ENCODE data around the gene MAD1L1.
A peak's percentile ranks its signal among the peaks of the same experiment; 100 is the strongest.

The MAD1L1 gene

GRCh38 chr7:2245883-2246675 is 13.3 kb upstream of the MAD1L1 start:
- no peak for DNase-seq (ENCODE audit: low read depth)
- H3K4me3 ChIP-seq (ENCODE audit: low read length) = no peak overlapping the region
- TF ChIP-seq CTCF (conservative IDR thresholded peaks at IDR 0.05; ENCODE audit: low read length) = no peak

GRCh38 chr7:2244404-2244995 is 11.8 kb upstream of the MAD1L1 start:
- DNase-seq (ENCODE audit: low read depth) = no peak
- no peak overlapping the region for H3K4me3 ChIP-seq (ENCODE audit: low read length)
- TF ChIP-seq CTCF (conservative IDR thresholded peaks at IDR 0.05; ENCODE audit: low read length) = no peak

GRCh38 chr7:2243458-2243857 is 10.7 kb upstream of the MAD1L1 start:
- no peak overlapping the region for H3K4me3 ChIP-seq (ENCODE audit: low read length)
- DNase-seq (ENCODE audit: low read depth) = no peak
- TF ChIP-seq CTCF (conservative IDR thresholded peaks at IDR 0.05; ENCODE audit: low read length) = no peak

GRCh38 chr7:2242541-2243429 is 10.0 kb upstream of the MAD1L1 start:
- DNase-seq (ENCODE audit: low read depth) = no peak
- peak overlapping the region; percentile 90 for H3K4me3 ChIP-seq (ENCODE audit: low read length)
- peak; percentile 19 for TF ChIP-seq CTCF (conservative IDR thresholded peaks at IDR 0.05; ENCODE audit: low read length)

- no peak for TF ChIP-seq CTCF (conservative IDR thresholded peaks at IDR 0.05; ENCODE audit: low read length)
- peak; percentile 64 for DNase-seq (ENCODE audit: low read depth)
- peak within 1 kb of the TSS; percentile 90 for H3K4me3 ChIP-seq (ENCODE audit: low read length)
Observed at GRCh38 chr7:2241580-2242540, 9.1 kb upstream of the MAD1L1 start, which contains the start of the genes MRM2 and NUDT1. Gene MRM2, minus strand, starts transcription at chr7:2242205. Its CDS starts 36 bp downstream, at chr7:2242169. Gene NUDT1, plus strand, starts transcription at chr7:2242226. Its CDS starts 2,349 bp downstream, at chr7:2244575.

- no peak for DNase-seq (ENCODE audit: low read depth)
- TF ChIP-seq CTCF (conservative IDR thresholded peaks at IDR 0.05; ENCODE audit: low read length) = no peak
- H3K4me3 ChIP-seq (ENCODE audit: low read length) = no peak overlapping the region
Observed at GRCh38 chr7:2239242-2239641, 6.5 kb upstream of the MAD1L1 start.
